ENCODE results near the gene NEK10.

NEK10 gene

DNA sequence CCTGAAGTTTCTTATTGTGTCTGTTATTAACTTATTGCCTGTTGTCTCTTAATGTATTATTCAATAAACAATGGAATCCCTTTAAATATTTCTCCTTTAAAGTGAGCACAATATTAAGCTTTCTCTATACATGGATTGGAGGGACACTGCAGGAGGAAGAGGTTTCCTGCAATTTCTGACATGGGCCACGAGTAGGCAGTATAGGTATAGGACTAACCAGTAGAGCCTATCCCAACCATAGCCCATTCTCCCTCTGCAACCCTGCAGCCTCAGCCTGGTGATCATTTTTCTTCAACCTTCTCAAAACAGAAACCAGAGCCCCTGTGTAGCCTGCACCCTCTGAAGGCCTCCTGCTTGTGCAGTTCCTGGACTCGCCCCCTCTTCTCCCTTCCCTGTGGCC lies 124.8 kb downstream of the NEK10 start:
- DNase-seq (ENCODE audit: low read depth) = no peak

DNA sequence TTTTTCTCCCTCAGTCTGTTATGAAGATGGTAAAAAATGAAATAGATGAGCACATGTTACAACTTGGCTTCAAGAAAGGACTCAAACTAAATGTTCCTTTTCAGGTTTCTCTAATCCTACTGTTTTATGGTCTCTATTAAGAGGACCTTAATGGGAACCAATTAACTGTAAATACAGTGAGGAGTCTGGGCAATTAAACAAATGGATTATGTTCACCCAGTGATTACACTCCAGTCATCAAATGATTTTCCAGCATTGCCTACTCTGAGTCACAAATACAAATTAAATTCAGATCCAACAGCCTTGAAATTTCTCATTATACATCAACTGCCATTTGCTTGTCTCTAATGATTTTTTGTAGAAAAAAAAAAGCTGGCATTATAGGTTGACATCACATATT lies 129.2 kb downstream of the NEK10 start:
- no peak for DNase-seq (ENCODE audit: low read depth)

GRCh38 chr3:27228805-27229204 lies 140.4 kb downstream of the NEK10 start:
- no peak for DNase-seq (ENCODE audit: low read depth)

DNA sequence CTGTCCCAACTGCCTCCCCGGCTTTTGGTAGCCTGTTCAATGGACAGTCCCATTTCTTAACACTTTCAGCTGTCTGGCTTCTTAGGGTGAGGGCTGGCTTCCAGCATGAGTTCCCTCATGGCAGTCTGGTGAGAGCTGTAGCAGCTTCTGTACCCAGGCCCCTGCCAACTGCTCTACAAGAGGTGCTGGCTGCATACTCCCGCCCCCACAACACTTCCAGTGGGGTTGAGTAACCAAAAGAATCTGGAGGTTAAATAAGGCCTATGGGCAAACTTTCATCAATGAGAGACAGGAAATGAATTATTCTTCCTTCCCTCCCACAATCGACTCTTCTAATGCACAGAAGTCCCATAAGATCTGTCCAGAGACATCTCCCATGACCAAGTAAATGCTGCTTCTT lies 145.0 kb downstream of the NEK10 start:
- DNase-seq (ENCODE audit: low read depth) = no peak

- no peak for DNase-seq (ENCODE audit: low read depth)
Measured at GRCh38 chr3:27221264-27221932, 147.8 kb downstream of the NEK10 start.

- DNase-seq (ENCODE audit: low read depth) = no peak
Measured at GRCh38 chr3:27220166-27220565, 149.0 kb downstream of the NEK10 start.

DNA sequence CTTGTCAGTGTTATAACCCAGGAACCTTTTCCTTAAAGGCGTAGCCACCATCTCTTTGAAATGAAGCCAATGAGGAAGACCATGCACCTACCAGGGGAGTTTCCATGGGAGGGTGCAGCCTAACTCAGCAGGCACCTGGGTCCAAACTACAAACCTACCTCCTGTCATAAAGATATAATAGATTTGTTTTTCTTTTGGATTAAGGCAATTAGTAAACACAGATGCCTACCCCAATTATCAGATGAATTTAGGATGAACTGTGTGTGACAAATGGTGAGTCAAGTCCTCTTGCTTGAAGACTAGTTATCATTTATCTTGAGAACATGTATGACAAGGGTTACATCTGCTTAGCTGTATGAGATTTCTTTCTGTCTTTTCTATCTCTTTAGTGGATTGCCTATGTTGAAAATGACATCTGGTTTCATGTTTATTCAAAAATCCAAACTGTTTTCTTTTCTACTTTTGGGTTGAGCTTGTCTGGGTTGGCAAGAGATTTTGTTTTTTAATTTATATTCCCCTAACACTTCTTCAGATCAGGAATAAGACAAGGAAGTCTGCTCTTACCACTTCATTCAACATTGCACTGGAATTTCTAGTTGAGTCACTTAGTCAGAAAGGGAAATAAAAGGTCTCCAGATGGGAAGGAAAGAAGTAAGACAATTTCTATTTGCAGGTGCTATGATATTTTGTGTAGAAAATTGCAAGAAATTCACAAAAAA lies 149.9 kb downstream of the NEK10 start:
- DNase-seq (ENCODE audit: low read depth) = no peak

GRCh38 chr3:27216955-27217552 lies 152.1 kb downstream of the NEK10 start:
- no peak for DNase-seq (ENCODE audit: low read depth)

GRCh38 chr3:27216295-27216855 lies 152.8 kb downstream of the NEK10 start:
- no peak for DNase-seq (ENCODE audit: low read depth)

DNA sequence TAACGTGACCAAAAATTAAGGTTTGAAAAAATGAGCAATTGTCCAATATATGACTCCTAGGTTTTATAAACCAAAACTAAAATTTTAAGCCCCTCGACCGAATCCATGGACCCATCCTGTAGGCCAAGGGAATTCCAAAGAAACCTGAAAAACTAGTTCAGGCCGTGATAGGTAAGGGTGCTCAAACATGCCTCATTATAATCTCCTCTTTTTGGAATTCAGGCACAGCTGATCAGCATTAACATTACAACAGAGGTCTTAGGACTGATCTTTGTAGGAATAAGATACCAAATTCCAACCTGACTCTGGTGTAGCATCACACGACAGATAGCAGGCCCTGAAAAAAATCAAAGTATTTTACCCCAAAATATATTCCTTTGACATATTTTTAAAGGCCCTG lies 155.7 kb downstream of the NEK10 start:
- no peak for DNase-seq (ENCODE audit: low read depth)

DNA sequence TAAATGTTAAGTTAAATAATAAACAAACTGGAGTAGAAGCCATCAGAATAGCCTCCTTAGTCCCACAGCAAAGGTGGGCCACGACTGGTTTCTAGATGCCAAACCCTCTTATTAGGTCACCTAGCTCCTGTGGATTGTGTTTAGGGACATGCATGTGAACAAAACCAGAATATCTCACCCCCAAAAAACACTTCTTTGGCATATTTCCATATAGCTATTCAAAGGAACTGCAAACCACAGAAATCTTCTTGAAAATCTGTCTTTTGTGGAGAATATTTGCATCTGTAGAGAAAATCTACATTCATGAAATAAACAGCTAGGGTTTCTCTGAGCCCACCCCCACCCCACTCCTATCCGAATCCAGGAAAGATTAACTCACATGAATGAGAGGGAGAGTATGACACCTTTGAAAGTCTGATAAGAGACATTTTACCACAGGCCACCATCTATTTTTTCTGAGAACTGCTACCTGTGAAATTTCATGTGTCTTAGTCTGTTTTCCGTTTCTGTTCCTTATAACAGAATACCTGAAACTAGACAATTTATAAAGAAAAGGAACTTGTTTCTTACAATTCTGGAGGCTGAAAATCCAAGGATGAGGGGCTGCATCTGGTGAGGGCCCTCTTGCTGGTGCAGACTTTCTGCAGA lies 159.4 kb downstream of the NEK10 start:
- DNase-seq (ENCODE audit: low read depth) = no peak

DNA sequence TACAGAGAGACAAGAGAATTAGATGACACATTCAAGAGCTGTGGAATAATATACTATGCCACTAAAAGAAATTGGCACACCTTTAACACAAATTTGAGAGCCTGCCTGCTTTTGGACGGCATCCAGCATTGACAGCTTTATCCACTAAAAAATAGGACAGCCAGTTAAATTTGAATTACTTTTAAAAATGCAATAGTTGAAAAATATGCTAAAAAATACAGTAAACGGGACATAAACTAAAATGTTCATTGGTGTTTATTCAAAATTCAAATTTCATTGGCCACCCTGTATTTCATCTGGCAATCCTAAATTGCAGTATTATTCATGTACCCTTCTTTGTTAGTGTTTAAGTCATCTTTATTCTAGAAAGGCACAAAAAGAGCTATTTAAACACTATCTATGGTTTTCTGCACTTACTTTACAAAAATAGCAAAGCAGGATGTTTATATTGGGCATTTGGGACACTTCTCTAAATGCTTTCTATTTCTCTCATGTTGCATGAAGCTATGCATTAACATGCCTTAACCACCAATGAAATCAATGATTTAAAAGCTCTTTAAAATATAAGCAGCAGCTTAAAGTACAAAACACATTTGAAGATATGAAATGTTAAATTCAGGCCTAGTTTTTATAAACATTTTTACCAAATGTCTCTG lies 160.1 kb downstream of the NEK10 start:
- no peak for DNase-seq (ENCODE audit: low read depth)

GRCh38 chr3:27202959-27203358 lies 166.2 kb downstream of the NEK10 start:
- no peak for DNase-seq (ENCODE audit: low read depth)

GRCh38 chr3:27201492-27201891 lies 167.7 kb downstream of the NEK10 start:
- no peak for DNase-seq (ENCODE audit: low read depth)

GRCh38 chr3:27200721-27201489 lies 168.3 kb downstream of the NEK10 start:
- no peak for DNase-seq (ENCODE audit: low read depth)

DNA sequence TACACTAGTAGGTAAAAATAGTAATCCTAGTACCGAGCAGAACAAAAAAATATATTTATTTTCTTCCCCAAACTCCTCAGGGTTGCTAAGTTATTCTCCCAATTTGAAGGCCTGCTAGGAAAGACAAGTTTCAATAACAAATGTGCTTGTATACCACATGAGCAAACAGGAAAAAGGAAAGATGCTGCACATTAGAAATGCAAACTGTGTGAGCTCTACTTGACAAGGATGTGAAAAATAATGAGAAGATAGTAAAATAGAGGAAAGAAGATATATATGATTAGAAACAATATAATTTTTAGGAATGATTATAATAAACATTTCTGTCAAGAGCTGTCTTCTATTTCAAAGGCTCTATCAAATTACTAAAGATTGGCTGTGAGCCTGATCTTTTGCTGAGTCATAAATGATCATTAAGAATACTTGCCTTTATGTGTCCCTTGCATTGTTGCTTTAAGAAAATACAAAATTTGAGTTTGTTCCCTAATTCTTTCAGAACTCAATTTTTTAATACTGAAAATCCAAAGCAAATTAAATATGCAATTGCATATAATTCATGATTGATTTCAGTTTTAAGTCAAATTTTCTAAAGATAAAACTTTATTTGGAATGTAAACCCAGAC lies 174.2 kb downstream of the NEK10 start:
- no peak for DNase-seq (ENCODE audit: low read depth)

GRCh38 chr3:27193056-27193455 lies 176.1 kb downstream of the NEK10 start:
- no peak for DNase-seq (ENCODE audit: low read depth)

DNA sequence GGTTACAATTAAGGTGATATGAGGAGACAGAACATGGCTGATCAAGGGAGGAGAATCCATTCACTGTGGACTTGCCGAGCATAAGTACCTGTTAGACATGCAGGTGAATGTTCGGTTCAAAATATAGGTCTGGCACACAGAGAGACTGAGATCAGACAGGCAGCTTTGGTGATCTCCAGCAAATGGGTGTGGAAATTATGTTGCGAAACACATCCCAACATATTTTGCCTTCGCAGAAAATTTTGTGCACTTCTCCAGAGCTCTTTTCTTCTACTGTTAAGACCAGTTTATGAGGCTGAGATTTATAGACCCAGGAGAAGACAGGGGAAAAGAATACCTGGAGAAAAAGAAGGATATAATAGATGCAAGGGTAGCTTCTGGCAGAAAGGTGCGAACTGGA lies 183.2 kb downstream of the NEK10 start:
- DNase-seq (ENCODE audit: low read depth) = no peak

DNA sequence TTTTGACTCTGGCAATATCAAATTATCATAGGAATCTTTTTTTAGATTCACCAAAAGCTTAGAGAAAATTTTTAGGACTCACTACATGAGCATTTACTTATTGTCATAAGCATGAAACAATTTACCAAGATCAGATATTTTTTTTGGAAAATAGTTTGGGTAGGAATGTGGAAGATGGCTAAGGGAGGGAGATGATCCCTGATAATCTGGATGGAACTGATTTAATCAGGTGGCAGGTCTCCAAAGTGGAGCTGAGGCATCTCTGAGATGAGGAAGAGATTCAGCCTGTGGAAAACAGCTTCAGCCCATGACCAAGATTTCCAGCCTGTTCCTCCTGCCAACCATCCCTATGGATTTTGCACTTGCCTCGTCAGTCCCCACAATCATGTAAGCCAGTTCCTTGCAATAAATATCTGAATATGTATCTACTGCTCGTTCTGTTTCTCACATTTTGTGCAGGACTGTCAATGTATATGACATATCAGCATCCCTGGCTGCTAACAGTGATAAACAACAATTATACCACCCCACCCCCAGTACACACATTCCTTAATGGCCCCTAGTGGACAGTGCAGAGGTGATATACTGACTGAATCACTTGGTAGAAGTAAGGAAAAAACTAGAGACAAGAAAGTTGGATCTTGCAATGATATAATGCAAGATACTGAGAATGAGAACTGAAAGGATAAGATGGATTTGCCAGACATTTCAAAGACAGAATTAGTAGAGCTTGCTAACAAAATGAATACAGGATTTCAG lies 183.8 kb downstream of the NEK10 start:
- no peak for DNase-seq (ENCODE audit: low read depth)

DNA sequence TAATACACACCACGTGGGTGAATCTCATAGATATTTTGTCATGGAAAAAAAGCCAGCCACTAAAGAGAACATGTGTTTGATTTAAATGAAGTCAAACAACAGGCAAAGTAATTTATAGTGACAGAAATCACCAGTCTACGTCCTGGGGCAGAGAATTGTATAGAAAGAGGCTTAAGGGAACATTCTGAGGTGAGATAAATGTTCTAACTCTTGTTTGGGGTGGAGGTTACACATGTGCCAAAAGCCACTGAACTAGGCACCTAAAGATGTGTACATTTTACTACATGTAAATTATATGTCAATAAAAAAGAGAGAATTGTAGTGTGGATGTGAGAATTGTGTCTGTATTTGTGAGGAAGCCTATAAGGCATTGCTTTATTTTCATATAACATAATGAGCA lies 184.9 kb downstream of the NEK10 start:
- no peak for DNase-seq (ENCODE audit: low read depth)
